B cell (primary cell): ENCODE measurements around the gene POU2F2. TPM values are rescaled to one million over a fixed set of nuclear protein-coding genes. Genes with fewer than 3 reads are reported as not detected.

Source experiments
- ATAC-seq: fragments of 200-7000 bp; cut with Tn5 transposase; one replicate; pipeline ENCODE4 v1.10.0; 2021; ENCODE audit warnings: low read depth, mild to moderate bottlenecking, moderate number of reproducible peaks, moderate library complexity
- CTCF ChIA-PET: fragments of 350-600 bp; sonication (Branson Sonifier 250); formaldehyde crosslinking; loops from one replicate; lab custom pipeline; 2021; ENCODE audit warnings: antibody characterized with exemption, inconsistent platforms; lab: Charles Lee
- POLR2A ChIA-PET: fragments of 350-600 bp; sonication (Branson Sonifier 250); formaldehyde crosslinking; loops from one replicate; lab custom pipeline; 2021; ENCODE audit warnings: antibody characterized with exemption; lab: Charles Lee
- DNase-seq: peaks from one replicate; pipeline ENCODE4 v3.0.0; 2013
- H2AFZ ChIP-seq: 2 replicates; pipeline ENCODE4 v1.6.1; 2012; ENCODE audit warnings: mild to moderate bottlenecking, low read depth, low read length; ENCODE audit not compliant: insufficient read depth, poor library complexity, severe bottlenecking
- H3K27ac ChIP-seq, 2 donors: 1 replicate in 1 of 2; 2 replicates in 1 of 2; pipeline ENCODE4 v1.5.1; 2012 to 2013; ENCODE audit warnings: low read length in 2 of 2, mild to moderate bottlenecking in 2 of 2, moderate library complexity in 1 of 2
- H3K27me3 ChIP-seq, 4 experiments: fragments of 200-600 bp in 1 of 4; sonication (generic) in 1 of 4; replicated peaks in 1 of 4; 1 replicate in 2 of 4; 2 replicates in 2 of 4; pipeline versions ENCODE4 v1.6.1 to v1.7.0; 2013 to 2016; ENCODE audit warnings: low read length in 3 of 4, mild to moderate bottlenecking in 2 of 4, mixed read lengths in 1 of 4, moderate library complexity in 1 of 4; ENCODE audit not compliant: insufficient read depth in 4 of 4, control insufficient read depth in 3 of 4; ENCODE audit errors: control extremely low read depth in 1 of 4
- H3K36me3 ChIP-seq, 2 experiments: replicated peaks in 1 of 2; 1 replicate in 1 of 2; 2 replicates in 1 of 2; pipeline versions ENCODE4 v1.6.1 to v1.7.1; 2013; ENCODE audit warnings: low read length in 1 of 2; ENCODE audit not compliant: insufficient read depth in 2 of 2, control insufficient read depth in 1 of 2; ENCODE audit errors: control extremely low read depth in 1 of 2, extremely low read depth in 1 of 2
- H3K4me1 ChIP-seq, 2 donors: fragments of 200-600 bp in 1 of 2; sonication (generic) in 1 of 2; 1 replicate in 1 of 2; 2 replicates in 1 of 2; pipeline versions ENCODE4 v1.5.1 to v1.6.1; 2013 to 2017; ENCODE audit warnings: low read length in 2 of 2; ENCODE audit not compliant: control insufficient read depth in 2 of 2, insufficient read depth in 2 of 2
- H3K4me2 ChIP-seq: replicated peaks from 2 replicates; pipeline ENCODE3; 2012; ENCODE audit warnings: mild to moderate bottlenecking, low read depth, low read length; ENCODE audit not compliant: poor library complexity, severe bottlenecking
- H3K4me3 ChIP-seq, 5 experiments: fragments of 200-600 bp in 1 of 5; sonication (generic) in 1 of 5; 1 replicate in 3 of 5; 2 replicates in 2 of 5; pipeline versions ENCODE4 v1.5.1 to v1.7.0; 2011 to 2016; ENCODE audit warnings: low read length in 4 of 5, mild to moderate bottlenecking in 4 of 5, low read depth in 2 of 5, control low read depth in 1 of 5, moderate library complexity in 1 of 5; ENCODE audit not compliant: insufficient read depth in 1 of 5; ENCODE audit errors: control extremely low read depth in 1 of 5, extremely low read depth in 1 of 5
- H3K79me2 ChIP-seq: fragments of 200-600 bp; sonication (generic); one replicate; pipeline ENCODE4 v1.6.0; 2016; ENCODE audit warnings: low read length; ENCODE audit not compliant: control insufficient read depth, insufficient read depth
- H3K9ac ChIP-seq: fragments of 200-600 bp; sonication (generic); 2 replicates; pipeline ENCODE4 v1.6.1; 2017; ENCODE audit warnings: mild to moderate bottlenecking, low read length, moderate library complexity
- H3K9me3 ChIP-seq, 3 donors: one replicate each; pipeline versions ENCODE4 v1.6.1 to v1.7.1; 2013; ENCODE audit warnings: low read length in 2 of 3; ENCODE audit not compliant: control insufficient read depth in 2 of 3, insufficient read depth in 1 of 3; ENCODE audit errors: control extremely low read depth in 1 of 3
- H4K20me1 ChIP-seq: 2 replicates; pipeline ENCODE4 v1.6.0; 2012; ENCODE audit warnings: mild to moderate bottlenecking, low read length; ENCODE audit not compliant: insufficient read depth, control insufficient read depth, poor library complexity, severe bottlenecking
- H3K27ac Mint-ChIP-seq: one replicate; pipeline ENCODE4 v1.8.0; 2021; ENCODE audit warnings: mixed read lengths
- H3K27me3 Mint-ChIP-seq: one replicate; pipeline ENCODE4 v1.8.0; 2021; ENCODE audit warnings: mixed read lengths
- H3K4me1 Mint-ChIP-seq: one replicate; pipeline ENCODE4 v1.8.0; 2021; ENCODE audit warnings: mixed read lengths
- H3K4me3 Mint-ChIP-seq: one replicate; pipeline ENCODE4 v1.8.0; 2021; ENCODE audit warnings: mixed read lengths
- H3K9me3 Mint-ChIP-seq: one replicate; pipeline ENCODE4 v1.8.0; 2022; ENCODE audit warnings: mixed read lengths; ENCODE audit not compliant: insufficient read depth
- EZH2 ChIP-seq: IDR thresholded peaks from 2 replicates; pipeline ENCODE4 v1.6.1; 2012; ENCODE audit warnings: borderline replicate concordance, low read depth, mild to moderate bottlenecking, moderate library complexity, low read length; ENCODE audit not compliant: insufficient read depth, poor library complexity, severe bottlenecking
- WGBS: methylation state at CpG from one replicate; pipeline ENCODE4 v1.1.5; 2013; ENCODE audit warnings: missing lambda C conversion rate; ENCODE audit not compliant: insufficient coverage; 5-methylcytosine and 5-hydroxymethylcytosine counted together
- intact Hi-C: fragments of 100-400 bp; cut with micrococcal nuclease; formaldehyde crosslinking; loops from one replicate; pipeline ENCODE4 v1.10.0; 2022
- polyA plus RNA-seq: library from polyadenylated mRNA; depleted of rRNA; stranded (reverse); fragments of >200 nt; gene quantifications from 2 replicates; pipeline ENCODE4 v1.2.3, GENCODE V29; 2012
- total RNA-seq, 2 donors: library from RNA; stranded (reverse); fragments of 120-200 nt in 1 of 2; gene quantifications; 1 replicate in 1 of 2; 2 replicates in 1 of 2; pipeline versions ENCODE4 v1.2.3 to v1.2.4, GENCODE V29; 2013 to 2022
- TF ChIP-seq, protein P1 (sequence below): fragments of 200-600 bp; IDR thresholded peaks from one replicate; pipeline ENCODE4 v1.8.0; 2022; ENCODE audit warnings: antibody characterized with exemption, mild to moderate bottlenecking

POU2F2 gene
- total and polyA plus RNA-seq, 2 donors (not counting 1 experiment from before 2014, with no cell fraction given), result 152 to 170 TPM

DNA sequence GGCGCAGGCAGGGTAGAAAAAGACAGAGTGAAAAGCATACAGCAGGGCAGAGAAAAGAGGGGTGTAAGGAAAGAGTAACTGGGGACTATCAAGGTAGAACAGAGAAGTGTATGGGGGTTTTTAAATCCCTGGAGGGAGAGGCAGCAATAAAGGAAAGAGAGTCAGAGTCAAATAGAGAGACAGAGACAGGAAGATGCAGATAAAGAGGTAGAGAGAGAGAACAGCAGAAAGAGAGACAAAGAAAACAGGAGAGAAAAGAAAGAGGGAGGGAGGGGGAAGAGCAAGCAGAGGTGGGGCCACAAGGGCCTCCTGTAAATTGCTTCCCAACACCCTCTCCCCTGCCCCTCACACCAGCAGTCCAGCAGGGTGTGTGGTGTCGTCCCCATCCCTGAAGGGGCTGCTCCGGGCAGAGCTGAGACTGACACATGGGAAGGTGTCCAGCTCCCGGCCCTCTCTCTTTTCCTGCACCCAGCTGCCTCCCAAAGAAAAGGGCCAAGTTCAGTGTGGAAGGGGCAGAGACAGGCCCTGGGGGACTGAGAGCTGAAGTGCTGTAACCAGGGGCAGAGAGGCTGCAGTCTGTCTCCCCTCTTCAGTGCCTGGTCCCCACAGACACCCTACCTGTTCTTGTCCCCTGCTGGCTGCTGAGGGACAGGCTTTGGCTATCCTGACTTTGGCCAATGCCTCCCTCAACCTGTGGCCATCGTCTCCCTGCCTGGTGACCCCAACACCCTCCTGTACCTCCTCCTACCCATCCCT, 17.4 kb upstream of the POU2F2 start:
- no peak overlapping the region for H3K4me3 ChIP-seq

GRCh38 chr19:42148266-42148665, 16.0 kb upstream of the POU2F2 start:
- Histone ChIP-seq H3K79me2 (peaks cover 25% of the 10 kb centered on the region), H3K9me3 (no peaks in the 10 kb centered on the region), H3K4me1 (peaks cover 0 to 4% of the 10 kb centered on the region in 2 donors), H4K20me1 (peaks cover 45% of the 10 kb centered on the region), H3K4me3 (no peak overlapping the region), H3K27ac (no peak overlapping the region), H2AFZ (no peak overlapping the region), H3K4me2 (no peak overlapping the region), H3K27me3 (no peaks in the 10 kb centered on the region), H3K36me3 (no peaks in the 10 kb centered on the region), H3K9ac (no peak overlapping the region)
- 80% methylated on average over 1 of the region's 5 CpGs for WGBS
- Mint-ChIP-seq H3K4me3 (no peak overlapping the region), H3K9me3 (no peaks in the 10 kb centered on the region), H3K27me3 (no peaks in the 10 kb centered on the region), H3K4me1 (peaks cover 11% of the 10 kb centered on the region), H3K27ac (no peak overlapping the region)
- ChIA-PET POLR2A (no interaction called here), CTCF (interaction anchor here (1.3 kb wide), 1 partner anchor 39 kb away, joined by 3 read pairs; no protein-coding TSS in a partner anchor)
- ATAC-seq (no peak), DNase-seq (no peak)
- intact Hi-C loops, result no loop called here
- TF ChIP-seq, protein P1, sequence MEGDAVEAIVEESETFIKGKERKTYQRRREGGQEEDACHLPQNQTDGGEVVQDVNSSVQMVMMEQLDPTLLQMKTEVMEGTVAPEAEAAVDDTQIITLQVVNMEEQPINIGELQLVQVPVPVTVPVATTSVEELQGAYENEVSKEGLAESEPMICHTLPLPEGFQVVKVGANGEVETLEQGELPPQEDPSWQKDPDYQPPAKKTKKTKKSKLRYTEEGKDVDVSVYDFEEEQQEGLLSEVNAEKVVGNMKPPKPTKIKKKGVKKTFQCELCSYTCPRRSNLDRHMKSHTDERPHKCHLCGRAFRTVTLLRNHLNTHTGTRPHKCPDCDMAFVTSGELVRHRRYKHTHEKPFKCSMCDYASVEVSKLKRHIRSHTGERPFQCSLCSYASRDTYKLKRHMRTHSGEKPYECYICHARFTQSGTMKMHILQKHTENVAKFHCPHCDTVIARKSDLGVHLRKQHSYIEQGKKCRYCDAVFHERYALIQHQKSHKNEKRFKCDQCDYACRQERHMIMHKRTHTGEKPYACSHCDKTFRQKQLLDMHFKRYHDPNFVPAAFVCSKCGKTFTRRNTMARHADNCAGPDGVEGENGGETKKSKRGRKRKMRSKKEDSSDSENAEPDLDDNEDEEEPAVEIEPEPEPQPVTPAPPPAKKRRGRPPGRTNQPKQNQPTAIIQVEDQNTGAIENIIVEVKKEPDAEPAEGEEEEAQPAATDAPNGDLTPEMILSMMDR, result no peak
- TF ChIP-seq EZH2, result no peak

More for the DNA sequence above, 17.4 kb upstream of the POU2F2 start:
- H2AFZ ChIP-seq, result no peak overlapping the region
- no peak overlapping the region for H3K9ac ChIP-seq
- H3K79me2 ChIP-seq, result peaks cover 21% of the 10 kb centered on the region
- no peaks in the 10 kb centered on the region for H3K9me3 ChIP-seq
- H3K9me3 Mint-ChIP-seq, result no peaks in the 10 kb centered on the region
- ChIA-PET CTCF (interaction anchor here (1.3 kb wide), 1 partner anchor 41 kb away, joined by 3 read pairs; no protein-coding TSS in a partner anchor), POLR2A (no interaction called here)
- H3K27ac ChIP-seq, result no peak overlapping the region
- 82% methylated on average over 1 of the region's 5 CpGs for WGBS
- H3K4me1 Mint-ChIP-seq, result peaks cover 21% of the 10 kb centered on the region
- H3K27ac Mint-ChIP-seq, result no peak overlapping the region
- intact Hi-C loops, result no loop called here
- H3K27me3 ChIP-seq, result no peaks in the 10 kb centered on the region
- TF ChIP-seq, protein P1, result no peak
- TF ChIP-seq EZH2, result no peak
- no peak for DNase-seq
- no peak for ATAC-seq
- no peaks in the 10 kb centered on the region for H3K36me3 ChIP-seq
- H3K4me3 Mint-ChIP-seq, result no peak overlapping the region
- peaks cover 43% of the 10 kb centered on the region for H4K20me1 ChIP-seq
- H3K4me2 ChIP-seq, result no peak overlapping the region
- peaks cover 11 to 12% of the 10 kb centered on the region in 2 donors for H3K4me1 ChIP-seq
- no peaks in the 10 kb centered on the region for H3K27me3 Mint-ChIP-seq
